ENCODE results near the gene MRPS15.

The MRPS15 gene

DNA sequence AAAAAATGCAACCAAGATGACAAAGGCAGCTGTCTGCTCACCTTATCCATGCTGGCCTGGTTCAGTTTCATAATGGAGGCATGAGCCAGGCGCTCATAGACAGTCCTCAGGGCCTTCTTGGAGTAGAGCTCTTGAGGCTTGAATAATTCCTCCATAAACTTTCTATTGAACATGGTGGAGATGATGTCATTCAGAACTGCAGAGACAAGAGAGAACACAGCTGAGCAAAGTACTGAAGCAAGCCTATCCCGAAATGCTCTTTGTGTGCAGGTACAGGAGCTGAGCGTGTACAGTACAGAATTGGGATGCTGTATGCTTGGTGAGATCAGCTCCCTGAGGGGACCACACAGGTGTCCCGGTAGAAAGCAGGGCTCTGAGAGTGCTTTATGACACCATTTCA, 25.5 kb downstream of the MRPS15 start:
- TF ChIP-seq CTCF (IDR thresholded peaks at IDR 0.05; ENCODE audit: low read length, missing control alignments) = no peak
- no peak overlapping the region for H3K4me3 ChIP-seq (replicated peaks; ENCODE audit: low read depth, low read length)
- DNase-seq (ENCODE audit: low read depth) = no peak

GRCh38 chr1:36436821-36437220, 27.4 kb downstream of the MRPS15 start:
- no peak for TF ChIP-seq CTCF (IDR thresholded peaks at IDR 0.05; ENCODE audit: low read length, missing control alignments)
- DNase-seq (ENCODE audit: low read depth) = no peak
- H3K4me3 ChIP-seq (replicated peaks; ENCODE audit: low read depth, low read length) = no peak overlapping the region

DNA sequence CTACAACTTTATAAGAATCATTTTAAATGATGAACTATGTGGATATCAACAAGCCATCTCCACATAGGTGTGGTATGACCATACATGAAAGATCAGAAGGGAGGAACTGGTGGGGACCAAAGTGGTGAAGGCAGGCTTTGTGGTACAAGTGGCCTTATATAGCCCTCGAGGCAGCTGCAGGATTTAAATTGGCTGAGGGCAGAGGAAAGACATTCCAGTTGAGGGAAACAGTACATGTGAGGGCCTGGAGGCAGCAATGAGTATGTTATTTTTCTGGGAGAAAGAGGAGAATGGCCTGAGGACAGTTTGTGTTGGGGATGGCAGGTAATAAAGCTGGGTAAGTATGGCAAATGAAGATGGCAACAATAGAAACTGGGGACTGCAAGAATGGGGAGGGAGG, 31.1 kb downstream of the MRPS15 start:
- no peak overlapping the region for H3K4me3 ChIP-seq (replicated peaks; ENCODE audit: low read depth, low read length)
- no peak for DNase-seq (ENCODE audit: low read depth)
- no peak for TF ChIP-seq CTCF (IDR thresholded peaks at IDR 0.05; ENCODE audit: low read length, missing control alignments)

DNA sequence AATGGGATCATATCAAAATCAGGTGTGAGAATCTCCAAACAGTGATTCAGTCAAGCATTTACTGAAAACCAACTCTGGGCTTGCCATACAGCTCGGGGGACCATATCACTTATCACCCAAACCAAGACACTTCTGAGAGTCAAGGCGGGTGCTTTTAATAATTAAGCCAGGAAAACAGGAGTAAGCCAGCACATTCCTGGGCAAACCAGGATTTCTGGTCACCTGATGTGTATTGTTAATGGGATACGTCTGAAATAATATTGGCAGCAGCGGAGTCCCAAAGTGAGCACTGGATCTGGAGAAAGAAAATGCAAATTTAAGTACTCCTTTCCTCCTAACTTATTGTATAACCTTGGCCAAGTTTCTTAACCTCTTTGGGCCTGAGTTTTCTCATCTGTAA, 31.6 kb downstream of the MRPS15 start:
- TF ChIP-seq CTCF (IDR thresholded peaks at IDR 0.05; ENCODE audit: low read length, missing control alignments) = no peak
- no peak for DNase-seq (ENCODE audit: low read depth)
- no peak overlapping the region for H3K4me3 ChIP-seq (replicated peaks; ENCODE audit: low read depth, low read length)

- no peak for DNase-seq (ENCODE audit: low read depth)
- no peak for TF ChIP-seq CTCF (IDR thresholded peaks at IDR 0.05; ENCODE audit: low read length, missing control alignments)
- no peak overlapping the region for H3K4me3 ChIP-seq (replicated peaks; ENCODE audit: low read depth, low read length)
Observed at GRCh38 chr1:36425791-36426190, 38.4 kb downstream of the MRPS15 start.

DNA sequence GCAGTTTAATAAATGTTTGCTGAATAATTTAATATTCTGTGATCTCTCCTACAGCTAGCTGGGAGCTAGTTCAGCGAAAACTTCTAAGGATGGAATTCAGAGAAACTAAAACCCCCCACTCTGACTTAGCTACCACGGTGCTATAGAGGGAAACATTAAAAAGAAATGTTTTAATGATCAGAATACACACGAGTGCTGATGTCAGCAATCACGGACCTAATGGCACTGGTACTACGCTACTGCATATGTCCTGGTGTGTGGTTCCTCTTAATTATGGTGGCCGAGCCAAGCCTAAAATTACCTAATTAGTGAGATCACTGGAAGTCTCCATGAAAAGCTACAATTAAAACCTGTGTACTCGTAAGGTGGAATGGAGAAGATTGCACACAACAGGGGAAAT, 42.5 kb downstream of the MRPS15 start:
- no peak for TF ChIP-seq CTCF (IDR thresholded peaks at IDR 0.05; ENCODE audit: low read length, missing control alignments)
- H3K4me3 ChIP-seq (replicated peaks; ENCODE audit: low read depth, low read length) = no peak overlapping the region
- DNase-seq (ENCODE audit: low read depth) = no peak

GRCh38 chr1:36420836-36421317, 43.3 kb downstream of the MRPS15 start:
- peak; percentile 87 for DNase-seq (ENCODE audit: low read depth)
- TF ChIP-seq CTCF (IDR thresholded peaks at IDR 0.05; ENCODE audit: low read length, missing control alignments) = peak; percentile 96
- no peak overlapping the region for H3K4me3 ChIP-seq (replicated peaks; ENCODE audit: low read depth, low read length)

Measured in fibroblast of pulmonary artery (primary cell).